ENCODE data around the gene EFCAB12. TPM values are rescaled to one million over a fixed set of nuclear protein-coding genes. Genes with fewer than 3 reads are reported as not detected.

The EFCAB12 gene
- total RNA-seq, 1 donor from 2014 or later: 0.14 TPM

DNA sequence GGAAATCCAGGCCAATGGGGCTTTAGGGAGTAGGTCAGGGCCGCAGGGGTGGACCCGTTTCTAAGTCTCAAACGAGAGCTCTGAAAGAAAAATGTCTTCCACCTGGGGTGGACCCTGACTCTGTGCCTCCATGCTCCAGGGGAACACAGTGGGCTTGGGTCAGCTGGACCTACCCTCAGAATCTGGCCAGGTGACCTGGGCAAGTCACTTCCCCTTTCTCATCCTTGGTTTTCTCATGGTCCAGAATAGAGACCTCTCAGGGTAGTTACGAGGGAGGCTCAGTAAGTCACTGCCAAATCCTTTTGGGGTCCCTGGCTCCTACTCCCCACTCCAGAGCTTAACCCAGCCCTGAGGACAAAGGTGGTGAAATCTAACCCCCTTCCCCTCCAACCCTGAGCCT, 25.8 kb downstream of the EFCAB12 start:
- no peak for TF ChIP-seq EZH2 (IDR thresholded peaks at IDR 0.05; ENCODE audit: insufficient read depth, low read length)
- TF ChIP-seq, protein P1, sequence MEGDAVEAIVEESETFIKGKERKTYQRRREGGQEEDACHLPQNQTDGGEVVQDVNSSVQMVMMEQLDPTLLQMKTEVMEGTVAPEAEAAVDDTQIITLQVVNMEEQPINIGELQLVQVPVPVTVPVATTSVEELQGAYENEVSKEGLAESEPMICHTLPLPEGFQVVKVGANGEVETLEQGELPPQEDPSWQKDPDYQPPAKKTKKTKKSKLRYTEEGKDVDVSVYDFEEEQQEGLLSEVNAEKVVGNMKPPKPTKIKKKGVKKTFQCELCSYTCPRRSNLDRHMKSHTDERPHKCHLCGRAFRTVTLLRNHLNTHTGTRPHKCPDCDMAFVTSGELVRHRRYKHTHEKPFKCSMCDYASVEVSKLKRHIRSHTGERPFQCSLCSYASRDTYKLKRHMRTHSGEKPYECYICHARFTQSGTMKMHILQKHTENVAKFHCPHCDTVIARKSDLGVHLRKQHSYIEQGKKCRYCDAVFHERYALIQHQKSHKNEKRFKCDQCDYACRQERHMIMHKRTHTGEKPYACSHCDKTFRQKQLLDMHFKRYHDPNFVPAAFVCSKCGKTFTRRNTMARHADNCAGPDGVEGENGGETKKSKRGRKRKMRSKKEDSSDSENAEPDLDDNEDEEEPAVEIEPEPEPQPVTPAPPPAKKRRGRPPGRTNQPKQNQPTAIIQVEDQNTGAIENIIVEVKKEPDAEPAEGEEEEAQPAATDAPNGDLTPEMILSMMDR (IDR thresholded peaks at IDR 0.05; ENCODE audit: insufficient read depth, low read depth, low read length): no peak
- Histone ChIP-seq H3K27me3 (ENCODE audit: insufficient read depth, low read length) (no peaks in the 10 kb centered on the region), H2AFZ (ENCODE audit: low read depth, low read length) (no peak overlapping the region), H3K9me3 (ENCODE audit: insufficient read depth, low read depth, low read length) (no peaks in the 10 kb centered on the region), H3K4me1 (ENCODE audit: insufficient read depth, low read length) (peaks cover 12% of the 10 kb centered on the region), H3K36me3 (ENCODE audit: insufficient read depth, low read length) (no peaks in the 10 kb centered on the region), H3K4me3 (ENCODE audit: insufficient read depth, low read depth, low read length) (no peak overlapping the region), H3K79me2 (ENCODE audit: insufficient read depth, low read length) (peaks cover 17% of the 10 kb centered on the region), H3K4me2 (ENCODE audit: low read length) (no peak overlapping the region), H4K20me1 (ENCODE audit: insufficient read depth, low read length) (peaks cover 12% of the 10 kb centered on the region), H3K27ac (ENCODE audit: low read depth, low read length) (no peak overlapping the region), H3K9ac (ENCODE audit: low read length) (no peak overlapping the region)
- Mint-ChIP-seq H3K36me3 (ENCODE audit: low read depth, unreplicated experiment) (peaks cover 1% of the 10 kb centered on the region), H3K4me1 (ENCODE audit: low read depth, unreplicated experiment) (peaks cover 4% of the 10 kb centered on the region), H3K9me3 (ENCODE audit: unreplicated experiment) (no peaks in the 10 kb centered on the region), H3K4me3 (ENCODE audit: unreplicated experiment) (no peak overlapping the region), H3K27me3 (ENCODE audit: low read depth, unreplicated experiment) (peaks cover 16% of the 10 kb centered on the region), H3K27ac (ENCODE audit: unreplicated experiment) (no peak overlapping the region)
- DNase-seq (ENCODE audit: low read depth): no peak
- FAIRE-seq: no peak

DNA sequence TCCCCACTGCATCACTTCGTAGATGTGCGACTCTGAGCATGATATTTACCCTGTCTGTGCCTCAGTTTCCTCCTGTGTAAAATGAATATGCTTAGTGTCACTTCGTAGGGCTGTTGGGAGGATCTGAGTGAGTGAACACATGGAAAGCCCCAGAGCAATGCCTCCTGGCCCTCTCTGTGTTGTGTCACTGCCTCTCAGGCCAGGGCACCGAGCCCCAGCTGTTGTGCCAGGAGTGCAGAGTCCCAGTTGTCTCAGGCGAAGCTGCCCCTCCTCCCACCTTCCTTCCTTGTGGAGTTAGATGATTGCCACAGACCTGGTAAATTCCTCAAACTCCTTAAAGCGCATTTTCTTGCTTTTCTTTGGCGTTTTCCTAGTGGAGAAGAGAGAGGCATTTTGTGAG, 26.2 kb downstream of the EFCAB12 start:
- Histone ChIP-seq H3K9ac (ENCODE audit: low read length) (no peak overlapping the region), H3K4me2 (ENCODE audit: low read length) (no peak overlapping the region), H4K20me1 (ENCODE audit: insufficient read depth, low read length) (peaks cover 16% of the 10 kb centered on the region), H3K4me1 (ENCODE audit: insufficient read depth, low read length) (peaks cover 13% of the 10 kb centered on the region), H3K27me3 (ENCODE audit: insufficient read depth, low read length) (no peaks in the 10 kb centered on the region), H2AFZ (ENCODE audit: low read depth, low read length) (no peak overlapping the region), H3K36me3 (ENCODE audit: insufficient read depth, low read length) (no peaks in the 10 kb centered on the region), H3K27ac (ENCODE audit: low read depth, low read length) (no peak overlapping the region), H3K9me3 (ENCODE audit: insufficient read depth, low read depth, low read length) (no peaks in the 10 kb centered on the region), H3K4me3 (ENCODE audit: insufficient read depth, low read depth, low read length) (no peak overlapping the region), H3K79me2 (ENCODE audit: insufficient read depth, low read length) (peaks cover 21% of the 10 kb centered on the region)
- Mint-ChIP-seq H3K4me3 (ENCODE audit: unreplicated experiment) (no peak overlapping the region), H3K9me3 (ENCODE audit: unreplicated experiment) (no peaks in the 10 kb centered on the region), H3K36me3 (ENCODE audit: low read depth, unreplicated experiment) (peaks cover 3% of the 10 kb centered on the region), H3K4me1 (ENCODE audit: low read depth, unreplicated experiment) (peaks cover 7% of the 10 kb centered on the region), H3K27ac (ENCODE audit: unreplicated experiment) (no peak overlapping the region), H3K27me3 (ENCODE audit: low read depth, unreplicated experiment) (peaks cover 12% of the 10 kb centered on the region)
- no peak for FAIRE-seq
- TF ChIP-seq EZH2 (IDR thresholded peaks at IDR 0.05; ENCODE audit: insufficient read depth, low read length): no peak
- TF ChIP-seq, protein P1 (IDR thresholded peaks at IDR 0.05; ENCODE audit: insufficient read depth, low read depth, low read length): no peak
- DNase-seq (ENCODE audit: low read depth): no peak

DNA sequence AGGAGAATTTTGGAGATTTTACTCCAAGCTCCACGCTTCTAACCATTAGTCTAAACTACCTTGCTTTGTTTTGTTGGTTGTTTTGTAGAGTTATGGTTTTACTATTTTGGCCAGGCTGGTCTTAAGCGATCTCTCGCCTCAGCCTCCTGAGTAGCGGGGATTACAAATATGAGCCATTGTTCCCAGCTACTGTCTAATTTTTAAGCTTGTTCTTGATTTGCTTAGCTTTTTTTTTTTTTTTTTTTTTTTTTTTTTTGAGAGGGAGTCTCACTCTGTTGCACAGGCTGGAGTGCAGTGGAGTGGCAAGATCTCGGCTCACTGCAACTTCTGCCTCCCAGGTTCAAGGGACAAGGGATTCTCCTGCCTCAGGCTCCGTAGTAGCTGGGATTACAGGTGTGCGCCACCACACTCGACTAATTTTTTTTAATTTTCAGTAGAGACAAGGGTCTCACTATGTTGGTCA, 28.5 kb downstream of the EFCAB12 start:
- Histone ChIP-seq H3K36me3 (ENCODE audit: insufficient read depth, low read length) (peaks cover 6% of the 10 kb centered on the region), H3K27me3 (ENCODE audit: insufficient read depth, low read length) (no peaks in the 10 kb centered on the region), H3K9ac (ENCODE audit: low read length) (peak overlapping the region; percentile 96), H4K20me1 (ENCODE audit: insufficient read depth, low read length) (peaks cover 39% of the 10 kb centered on the region), H3K4me1 (ENCODE audit: insufficient read depth, low read length) (peaks cover 13% of the 10 kb centered on the region), H3K79me2 (ENCODE audit: insufficient read depth, low read length) (peaks cover 44% of the 10 kb centered on the region), H3K27ac (ENCODE audit: low read depth, low read length) (peak overlapping the region; percentile 92), H3K4me2 (ENCODE audit: low read length) (peak overlapping the region; percentile 94), H3K9me3 (ENCODE audit: insufficient read depth, low read depth, low read length) (no peaks in the 10 kb centered on the region), H3K4me3 (ENCODE audit: insufficient read depth, low read depth, low read length) (peak overlapping the region; percentile 93), H2AFZ (ENCODE audit: low read depth, low read length) (peak overlapping the region; percentile 85)
- no peak for FAIRE-seq
- TF ChIP-seq EZH2 (IDR thresholded peaks at IDR 0.05; ENCODE audit: insufficient read depth, low read length): no peak
- TF ChIP-seq, protein P1 (IDR thresholded peaks at IDR 0.05; ENCODE audit: insufficient read depth, low read depth, low read length): no peak
- Mint-ChIP-seq H3K4me1 (ENCODE audit: low read depth, unreplicated experiment) (peaks cover 9% of the 10 kb centered on the region), H3K27me3 (ENCODE audit: low read depth, unreplicated experiment) (peaks cover 2% of the 10 kb centered on the region), H3K27ac (ENCODE audit: unreplicated experiment) (no peak overlapping the region), H3K9me3 (ENCODE audit: unreplicated experiment) (no peaks in the 10 kb centered on the region), H3K36me3 (ENCODE audit: low read depth, unreplicated experiment) (peaks cover 5% of the 10 kb centered on the region), H3K4me3 (ENCODE audit: unreplicated experiment) (peak overlapping the region; percentile 99)
- peak; percentile 14 for DNase-seq (ENCODE audit: low read depth)

All from astrocyte (in vitro differentiated cells and primary cell).